ENCODE results near the gene EMCN.
"Not testable (repeated sequence)": the region's sequence is repeated elsewhere in the genome, so short reads cannot be mapped to it uniquely, and the experiment has no call there.

The EMCN gene

DNA sequence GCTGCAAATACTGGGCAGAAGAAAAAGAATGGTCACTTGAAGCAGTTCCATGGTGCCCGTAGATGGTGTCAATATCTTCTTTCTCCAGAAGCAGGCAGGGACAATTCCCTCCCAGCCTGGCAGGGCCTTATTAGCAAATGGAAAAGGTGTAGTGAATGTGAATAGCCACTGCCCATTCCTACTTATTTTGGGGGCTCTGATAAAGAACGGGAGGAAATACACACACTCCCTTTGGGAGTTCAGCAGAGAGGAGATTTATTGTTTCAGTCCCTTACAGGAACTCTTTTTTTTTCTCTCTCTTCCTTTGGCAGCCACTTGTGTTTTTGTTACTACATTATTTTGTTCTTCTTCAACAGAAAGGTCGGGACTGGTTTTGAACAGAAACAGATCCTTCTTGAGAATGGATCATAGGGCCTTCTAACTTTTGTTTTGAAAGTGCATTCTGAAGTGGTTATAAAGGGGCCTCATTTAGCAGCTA is at the start of gene EMCN:
EMCN (minus strand) TSS at position 159 of the 478 bp plus-strand sequence; CDS start at position 51, 108 bp downstream.
- no peak for DNase-seq

- DNase-seq, result no peak
Measured at GRCh38 chr4:100566396-100566795, 48.6 kb upstream of the EMCN start.

DNA sequence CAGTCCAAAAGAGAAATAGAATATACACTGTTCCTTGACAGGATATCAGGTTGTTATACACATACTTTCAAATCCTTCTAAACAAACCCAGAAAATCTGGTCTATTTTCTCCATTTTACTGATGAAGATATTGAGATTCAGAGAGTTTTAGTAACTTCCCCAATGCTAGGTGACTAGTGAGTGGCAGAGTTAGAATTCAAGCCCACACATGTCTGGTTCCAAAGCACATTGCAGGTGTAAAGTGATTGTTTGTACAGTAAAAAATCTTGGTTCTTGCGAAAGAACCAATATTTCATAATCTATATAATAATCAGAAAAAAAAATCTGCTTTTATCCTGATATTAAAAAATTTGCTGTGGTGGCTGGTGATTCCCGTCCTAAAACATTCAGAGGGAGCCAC is 39.5 kb upstream of the EMCN start:
- no peak for DNase-seq

DNA sequence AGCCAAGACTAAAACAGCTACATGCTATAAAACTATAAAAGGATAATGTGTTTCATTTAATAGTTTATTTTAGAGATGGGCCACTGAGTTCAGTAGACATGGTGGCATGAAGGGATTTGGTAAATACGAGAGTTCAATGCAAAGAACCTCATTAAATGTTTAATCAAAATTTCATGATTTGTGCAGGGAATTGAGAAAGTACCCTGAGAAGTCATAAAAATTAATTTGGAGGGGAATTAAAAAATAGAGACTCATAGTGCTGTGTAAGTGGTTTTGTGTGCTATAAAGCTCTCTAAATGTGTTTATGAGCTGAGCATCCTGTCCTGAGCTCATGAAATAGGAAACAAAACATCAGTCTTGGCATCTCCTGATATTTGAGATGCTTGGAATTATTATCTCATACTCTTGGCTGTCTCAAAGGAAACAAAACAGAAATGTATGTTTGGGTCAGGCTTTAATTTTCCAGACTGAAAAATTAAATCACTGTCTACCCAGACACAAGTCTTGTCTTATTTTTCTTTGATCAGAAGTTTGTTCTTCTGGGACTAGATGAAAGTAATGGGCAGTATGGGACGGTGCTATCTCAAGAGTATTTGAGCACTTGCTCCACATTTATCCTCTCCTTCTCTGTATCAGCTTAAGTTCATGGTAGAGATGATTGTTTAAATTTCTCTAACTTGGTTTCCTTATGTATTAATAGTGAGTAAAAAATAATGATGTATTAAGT is 38.0 kb upstream of the EMCN start:
- no peak for DNase-seq

DNA sequence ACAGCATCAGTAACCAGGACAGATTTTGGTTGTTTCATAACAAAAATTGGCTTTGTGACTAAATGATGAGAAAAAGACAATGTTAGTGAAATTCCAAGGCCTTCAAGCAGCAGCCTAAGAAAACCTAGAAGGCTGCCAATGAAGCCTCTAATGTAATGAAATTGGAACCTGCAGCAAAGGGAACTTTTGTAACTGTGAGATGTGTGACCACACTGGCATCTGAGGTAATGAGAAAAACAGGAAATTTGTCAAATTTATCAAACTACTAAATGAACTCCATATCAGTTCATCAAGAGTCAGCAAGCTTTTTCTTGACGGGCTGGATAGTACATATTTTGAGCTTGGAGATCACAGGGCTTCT is 30.4 kb upstream of the EMCN start:
- no peak for DNase-seq

GRCh38 chr4:100547541-100548199 is 29.8 kb upstream of the EMCN start:
- DNase-seq, result no peak

- DNase-seq, result no peak
Measured at GRCh38 chr4:100545427-100545826, 27.6 kb upstream of the EMCN start.

DNA sequence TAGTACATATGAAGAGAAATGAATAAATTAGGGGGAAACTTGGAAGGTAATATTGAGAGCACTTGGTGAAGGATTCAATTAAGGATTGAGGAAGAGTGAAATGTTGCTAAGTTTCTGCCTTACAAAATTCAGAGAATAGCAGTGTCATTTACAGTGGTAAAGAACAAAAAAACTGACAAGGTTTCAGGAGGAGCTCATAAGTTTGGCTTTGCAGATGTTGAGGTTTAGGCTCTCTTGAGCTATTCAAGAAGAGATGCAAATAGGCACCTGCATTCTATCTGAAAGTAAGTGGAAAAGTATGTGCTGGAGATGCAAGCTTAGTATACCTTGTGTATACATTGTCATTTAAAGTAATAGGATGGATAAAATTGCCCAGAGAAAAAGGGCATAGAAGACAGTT is 22.3 kb upstream of the EMCN start:
- no peak for DNase-seq

DNA sequence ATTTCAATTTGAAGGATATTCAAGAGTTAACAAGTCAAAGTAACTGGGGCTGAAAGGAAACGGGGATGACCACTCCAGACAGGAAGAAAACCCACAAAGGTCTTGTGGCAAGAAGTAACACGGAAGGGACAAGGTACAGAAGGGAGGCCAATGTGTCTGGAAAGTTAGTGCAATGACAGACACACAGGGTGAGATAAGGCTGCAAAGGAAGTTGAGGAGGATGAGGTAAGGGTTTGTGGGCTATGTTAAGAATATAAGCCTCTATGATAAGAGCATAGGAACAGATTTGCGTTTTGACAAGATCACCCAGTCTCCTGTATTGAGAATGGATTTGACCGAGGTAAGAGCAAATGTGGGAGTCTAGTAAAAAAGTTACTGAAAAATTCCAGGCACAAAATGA is 21.9 kb upstream of the EMCN start:
- no peak for DNase-seq

DNA sequence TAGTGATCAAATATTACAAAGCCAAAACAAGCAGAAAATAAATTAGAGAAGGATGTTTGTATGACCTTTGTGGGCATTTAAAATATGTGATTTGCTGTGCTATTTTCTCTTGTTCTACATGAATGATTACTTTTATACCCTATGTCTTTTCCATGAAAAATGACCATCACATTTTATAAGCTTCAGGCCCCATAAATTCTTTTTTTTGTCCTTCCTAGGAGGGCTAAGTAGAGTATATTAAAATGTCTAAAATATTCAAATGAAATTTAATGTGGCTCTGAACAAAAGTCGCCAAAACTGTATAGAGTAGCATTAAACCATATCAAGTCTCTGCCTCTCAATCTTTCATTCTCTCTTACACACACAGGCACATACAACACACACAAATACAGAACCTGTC is 15.9 kb upstream of the EMCN start:
- no peak for DNase-seq

DNA sequence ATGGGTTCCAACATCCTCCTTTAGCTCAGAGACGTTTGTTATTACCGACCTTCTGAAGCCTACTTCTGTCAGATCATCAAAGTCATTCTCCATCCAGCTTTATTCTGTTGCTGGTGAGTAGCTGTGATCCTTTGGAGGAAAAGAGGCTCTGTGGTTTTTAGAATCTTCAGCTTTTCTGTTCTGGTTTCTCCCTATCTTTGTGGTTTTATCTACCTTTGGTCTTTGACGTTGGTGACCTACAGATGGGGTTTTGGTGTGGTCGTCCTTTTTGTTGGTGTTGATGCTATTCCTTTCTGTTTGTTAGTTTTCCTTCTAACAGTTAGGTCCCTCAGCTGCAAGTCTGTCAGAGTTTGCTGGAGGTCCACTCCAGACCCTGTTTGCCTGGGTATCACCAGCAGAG is 12.3 kb upstream of the EMCN start:
- not testable (repeated sequence) for DNase-seq

DNA sequence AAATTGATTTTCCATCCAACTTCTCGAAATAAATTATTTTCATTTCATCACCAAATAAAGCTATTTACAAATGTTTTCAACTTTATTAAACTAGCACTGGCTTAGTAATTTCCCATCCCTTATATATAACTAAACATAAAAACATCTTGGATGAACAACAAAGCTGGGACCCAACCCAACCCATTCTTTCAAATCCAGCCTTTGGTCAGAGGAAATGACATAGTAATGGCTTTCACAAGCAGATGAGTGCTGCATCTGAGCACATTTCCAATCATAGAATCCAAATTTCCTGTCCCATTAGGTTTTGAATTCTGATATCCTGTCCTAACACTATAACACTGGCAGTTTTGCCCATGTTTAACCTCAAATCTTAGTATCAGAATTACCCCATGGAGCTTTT is 7.9 kb upstream of the EMCN start:
- no peak for DNase-seq

DNA sequence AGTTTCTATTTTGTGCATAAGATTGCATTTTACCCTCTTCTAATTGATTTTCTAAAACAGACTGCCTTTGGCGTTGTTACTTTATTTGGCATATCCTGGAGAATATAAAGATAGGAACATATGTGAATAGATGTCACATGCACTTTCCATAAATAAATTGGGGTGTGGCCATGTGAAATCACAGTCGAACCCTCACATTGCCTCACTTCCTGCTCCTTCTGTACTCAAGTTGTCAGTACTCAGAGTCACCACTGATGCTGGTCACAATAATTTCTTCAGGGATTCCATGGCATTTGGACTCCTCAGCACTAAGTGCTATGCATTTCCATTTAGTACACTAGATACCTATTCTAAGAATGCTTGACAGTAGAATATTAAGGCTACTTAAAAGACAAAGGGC is 1.4 kb upstream of the EMCN start:
- no peak for DNase-seq

DNA sequence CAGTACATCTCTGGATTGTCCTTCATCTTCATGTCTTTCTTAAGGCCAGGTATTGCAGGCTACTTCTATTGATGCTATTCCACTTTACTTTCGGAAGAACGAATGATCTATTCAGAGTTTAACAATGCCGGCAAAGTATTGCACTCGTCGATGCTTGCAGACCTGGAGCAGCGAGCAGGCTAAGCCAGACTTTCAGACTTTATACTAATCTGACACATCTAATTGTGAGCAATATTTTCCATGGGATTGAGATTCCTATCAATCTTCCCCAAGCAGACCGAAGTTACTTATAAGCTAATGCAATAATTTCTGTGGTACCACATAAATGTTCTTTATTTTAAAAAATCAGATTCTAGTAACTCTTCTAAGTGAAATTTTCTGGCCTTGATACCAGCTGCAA is 1.6 kb downstream of the EMCN start:
- DNase-seq, result no peak

GRCh38 chr4:100511896-100512295 is 5.9 kb downstream of the EMCN start:
- no peak for DNase-seq

DNA sequence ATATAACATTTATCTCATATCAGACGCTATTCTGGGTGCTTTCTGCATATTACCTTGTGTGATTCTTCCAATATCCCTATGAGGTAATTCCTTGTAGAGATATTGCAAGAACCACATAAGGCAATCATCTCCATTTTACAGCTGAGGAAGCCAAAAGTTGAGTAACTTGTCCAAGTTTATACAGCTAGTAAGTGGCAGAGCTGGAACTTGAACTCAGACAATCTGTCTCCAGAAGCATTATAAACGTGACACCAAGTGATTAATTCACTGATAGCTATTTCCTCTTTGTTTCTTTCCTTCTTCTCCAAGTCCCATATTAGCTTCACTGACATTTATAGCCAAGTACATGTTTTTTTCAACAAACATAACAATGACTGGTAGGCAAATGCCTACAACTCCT is 7.3 kb downstream of the EMCN start:
- DNase-seq, result no peak

DNA sequence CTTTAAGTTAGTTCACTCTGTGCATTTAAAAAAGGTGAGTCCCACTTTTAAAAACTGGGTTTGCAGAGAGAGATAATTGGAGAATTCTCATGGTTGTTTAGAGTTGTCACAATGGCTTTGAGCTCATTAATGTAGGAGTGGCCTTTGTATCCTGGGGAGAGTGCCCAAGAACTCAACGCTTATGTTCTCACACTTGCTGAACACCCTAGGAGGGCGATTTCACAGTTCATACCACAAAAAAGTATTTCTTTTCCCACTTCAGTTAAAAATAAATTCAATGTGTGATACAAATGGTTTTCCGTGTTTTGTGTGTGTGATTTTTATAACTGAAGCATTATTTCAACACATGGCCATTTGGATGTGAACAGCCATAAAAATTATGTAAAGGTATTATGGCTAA is 8.4 kb downstream of the EMCN start:
- DNase-seq, result no peak

- no peak for DNase-seq
Measured at GRCh38 chr4:100508691-100509090, 9.1 kb downstream of the EMCN start.

DNA sequence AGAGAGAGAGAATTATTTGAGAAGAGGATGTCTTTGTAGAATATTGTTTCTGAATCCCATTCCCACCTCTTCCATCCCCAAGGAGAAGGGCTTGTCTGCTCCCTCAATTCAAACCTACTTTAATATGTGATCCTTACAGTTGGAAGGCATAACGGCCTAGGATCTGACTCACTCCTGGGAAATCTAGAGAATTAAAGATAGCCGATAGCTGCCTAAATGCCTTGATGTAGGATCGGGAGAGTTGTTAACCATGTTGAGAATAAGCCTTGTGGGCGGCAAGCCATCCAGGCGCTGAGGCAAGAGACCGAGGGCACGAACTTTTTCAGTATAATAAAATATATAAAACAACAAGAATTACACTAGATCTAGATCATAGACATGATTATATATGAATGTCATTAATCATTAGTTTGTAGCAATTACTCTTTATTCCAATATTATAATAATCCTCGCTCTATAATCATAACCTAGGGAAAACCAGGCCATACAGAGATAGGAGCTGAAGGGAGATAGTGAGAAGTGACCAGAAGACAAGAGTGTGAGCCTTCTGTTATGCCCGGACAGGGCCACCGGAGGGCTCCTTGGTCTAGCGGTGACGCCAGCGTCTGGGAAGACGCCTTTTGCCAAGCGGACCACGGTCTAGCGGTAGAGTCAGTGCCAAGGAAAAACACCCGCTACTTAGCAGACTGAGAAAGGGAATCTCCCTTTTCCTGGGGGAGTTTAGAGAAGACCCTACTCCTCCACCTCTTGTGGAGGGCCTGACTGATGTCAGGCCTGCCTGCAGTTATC is 13.5 kb downstream of the EMCN start:
- DNase-seq, result no peak

DNA sequence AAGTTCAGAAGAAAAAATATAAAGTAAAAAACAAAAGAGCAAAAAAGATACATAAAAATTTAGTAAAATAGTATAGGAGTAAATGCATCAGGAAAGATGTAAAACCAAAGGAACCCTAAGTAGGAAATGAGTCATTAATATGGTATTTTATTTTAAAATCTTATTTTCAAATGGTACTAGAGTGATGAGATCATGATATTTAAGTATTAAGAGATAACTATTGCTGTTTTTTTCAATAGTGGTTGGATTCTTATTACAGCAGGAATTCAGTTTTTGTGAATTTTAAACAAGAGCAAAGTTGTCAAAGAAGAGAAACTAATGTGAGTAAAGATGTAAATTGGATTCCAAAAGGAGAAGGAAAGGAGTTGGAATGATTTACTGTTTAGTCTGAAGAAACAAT is 20.0 kb downstream of the EMCN start:
- DNase-seq, result no peak

DNA sequence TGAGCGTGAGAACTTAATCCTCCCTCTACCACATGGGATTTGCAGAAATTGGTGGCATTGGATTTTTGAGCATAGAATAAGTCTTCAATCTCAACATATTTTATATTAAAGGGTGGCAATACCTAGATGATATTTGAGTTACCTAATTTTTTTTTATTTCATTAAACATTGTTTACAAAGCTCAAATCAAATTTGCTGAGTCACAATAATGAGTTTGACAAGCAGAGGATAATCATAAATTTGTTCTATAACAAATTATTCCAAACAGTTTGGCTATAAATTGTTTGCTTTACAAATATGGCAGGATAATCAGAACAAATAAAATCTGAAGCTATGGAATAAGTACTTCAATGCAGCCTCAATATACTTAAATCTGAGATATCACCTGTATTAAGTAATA is 22.7 kb downstream of the EMCN start:
- DNase-seq, result no peak

GRCh38 chr4:100494166-100494565 is 23.7 kb downstream of the EMCN start:
- DNase-seq, result no peak

- DNase-seq, result no peak
Measured at GRCh38 chr4:100493756-100494155, 24.1 kb downstream of the EMCN start.

DNA sequence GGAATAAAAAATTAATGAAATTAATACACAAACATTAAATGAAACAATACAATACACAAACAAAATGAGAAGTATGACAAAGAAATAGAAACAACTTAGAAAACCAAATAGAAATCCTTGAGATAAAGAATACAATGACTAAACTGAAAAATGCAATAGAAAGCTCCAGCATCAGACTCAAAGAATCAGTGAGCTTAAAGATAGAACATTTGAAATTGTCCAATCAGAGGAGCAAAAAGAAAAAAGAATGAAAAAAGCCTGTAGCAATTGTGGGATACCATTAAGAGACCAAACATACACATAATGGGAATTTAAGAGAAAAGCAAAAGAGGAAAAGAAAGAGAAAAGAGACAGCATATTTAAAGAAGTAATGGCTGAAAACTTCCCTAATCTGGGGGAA is 25.7 kb downstream of the EMCN start:
- no peak for DNase-seq

Measured in NK-92 treated with Interleukin-12 subunit alpha and Interleukin-12 subunit beta, amount 100 ng/mL, for 24 hours (cell line).